Astrocyte of the cerebellum (primary cell): ENCODE results near the gene NINJ2.

Source experiments
- DNase-seq: peaks from one replicate; pipeline ENCODE4 v3.0.0-alpha.2; 2011; ENCODE audit warnings: low read depth
- H3K4me3 ChIP-seq: 2 replicates; pipeline ENCODE4 v1.5.1; 2011; ENCODE audit warnings: mild to moderate bottlenecking, low read depth, low read length, moderate library complexity
- in situ Hi-C: cut with HindIII; loops from 2 replicates; pipeline ENCODE4 v1.10.0; 2017; ENCODE audit warnings: low sequenced_read_pairs
- TF ChIP-seq, protein P1 (sequence below): IDR thresholded peaks from 2 replicates; pipeline ENCODE4 v1.5.1; 2012; ENCODE audit warnings: low read length, low read depth, moderate library complexity, mild to moderate bottlenecking; ENCODE audit errors: missing control alignments

NINJ2 gene

DNA sequence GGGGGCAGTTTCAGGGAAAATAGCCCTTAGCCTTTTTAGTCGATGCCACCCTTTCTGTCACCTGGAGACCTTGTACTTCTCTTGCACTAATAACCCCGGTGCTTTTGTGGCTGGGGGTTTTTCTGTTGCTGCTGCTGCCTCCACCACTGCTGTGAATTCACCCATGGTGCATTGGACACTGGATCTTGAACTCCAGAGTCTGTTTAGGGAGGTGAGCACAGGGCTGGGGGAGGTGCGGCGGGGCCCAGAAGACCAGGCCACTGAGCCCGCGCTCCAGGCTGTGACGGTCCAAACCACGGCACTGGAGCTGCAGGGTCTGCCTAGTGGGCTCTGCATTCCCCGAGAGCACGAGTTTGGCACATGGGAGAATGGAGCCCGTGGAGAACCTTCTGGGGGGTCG, 100.6 kb downstream of the NINJ2 start:
- TF ChIP-seq, protein P1, sequence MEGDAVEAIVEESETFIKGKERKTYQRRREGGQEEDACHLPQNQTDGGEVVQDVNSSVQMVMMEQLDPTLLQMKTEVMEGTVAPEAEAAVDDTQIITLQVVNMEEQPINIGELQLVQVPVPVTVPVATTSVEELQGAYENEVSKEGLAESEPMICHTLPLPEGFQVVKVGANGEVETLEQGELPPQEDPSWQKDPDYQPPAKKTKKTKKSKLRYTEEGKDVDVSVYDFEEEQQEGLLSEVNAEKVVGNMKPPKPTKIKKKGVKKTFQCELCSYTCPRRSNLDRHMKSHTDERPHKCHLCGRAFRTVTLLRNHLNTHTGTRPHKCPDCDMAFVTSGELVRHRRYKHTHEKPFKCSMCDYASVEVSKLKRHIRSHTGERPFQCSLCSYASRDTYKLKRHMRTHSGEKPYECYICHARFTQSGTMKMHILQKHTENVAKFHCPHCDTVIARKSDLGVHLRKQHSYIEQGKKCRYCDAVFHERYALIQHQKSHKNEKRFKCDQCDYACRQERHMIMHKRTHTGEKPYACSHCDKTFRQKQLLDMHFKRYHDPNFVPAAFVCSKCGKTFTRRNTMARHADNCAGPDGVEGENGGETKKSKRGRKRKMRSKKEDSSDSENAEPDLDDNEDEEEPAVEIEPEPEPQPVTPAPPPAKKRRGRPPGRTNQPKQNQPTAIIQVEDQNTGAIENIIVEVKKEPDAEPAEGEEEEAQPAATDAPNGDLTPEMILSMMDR, result no peak
- no peak for DNase-seq
- no peak overlapping the region for H3K4me3 ChIP-seq
- in situ Hi-C loops, result no loop called here

DNA sequence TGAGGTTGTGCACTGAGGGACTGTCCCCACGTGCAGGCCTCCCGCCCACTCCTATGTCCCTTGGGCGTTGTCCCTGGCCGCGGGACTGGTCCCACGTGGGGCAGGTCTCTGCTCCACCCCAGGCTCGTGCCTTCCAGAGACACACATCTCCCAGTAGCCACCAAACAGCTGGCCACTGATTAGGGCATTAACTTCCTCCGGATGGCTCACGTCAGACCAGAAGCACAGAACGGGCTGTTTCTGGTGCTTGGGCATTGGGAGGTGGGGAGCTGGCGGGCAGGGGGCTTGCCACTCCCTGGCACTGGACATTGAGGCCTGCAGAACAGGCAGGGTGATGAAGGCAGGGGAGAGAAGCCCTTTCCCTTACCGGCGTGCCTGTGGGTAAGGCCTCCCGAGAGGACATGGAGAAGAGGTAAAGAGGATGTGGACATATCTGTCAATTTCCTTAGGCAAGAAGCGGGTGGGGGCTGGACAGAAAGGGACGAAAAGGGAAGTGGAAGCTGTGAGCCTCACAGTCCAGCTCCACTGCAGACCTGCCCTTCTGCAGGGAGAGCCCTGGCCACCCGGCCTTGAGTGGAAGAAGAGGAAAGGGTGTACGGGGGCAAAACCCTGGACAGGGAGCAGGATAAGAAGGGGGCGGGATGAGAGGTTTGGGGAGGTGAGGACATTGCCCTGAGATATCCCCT, 101.2 kb downstream of the NINJ2 start:
- in situ Hi-C loops, result no loop called here
- no peak for DNase-seq
- TF ChIP-seq, protein P1, result no peak
- H3K4me3 ChIP-seq, result no peak overlapping the region

DNA sequence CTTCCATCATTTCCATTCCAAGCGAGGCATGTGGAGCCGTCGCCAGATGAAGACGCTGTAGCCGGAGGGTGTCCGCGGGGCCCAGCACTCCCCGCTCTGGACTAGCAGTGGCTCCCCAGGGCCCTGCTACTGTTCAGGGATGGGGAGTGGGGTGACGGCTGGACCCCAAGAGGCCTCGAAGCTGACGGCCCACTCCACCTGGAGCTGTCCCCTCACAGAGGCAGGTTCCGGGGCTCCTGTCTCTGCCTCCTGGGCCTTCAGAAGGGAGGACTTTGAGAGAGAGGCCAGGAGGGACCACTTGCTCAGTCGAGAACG, 101.9 kb downstream of the NINJ2 start:
- TF ChIP-seq, protein P1, result no peak
- no peak overlapping the region for H3K4me3 ChIP-seq
- DNase-seq, result no peak

DNA sequence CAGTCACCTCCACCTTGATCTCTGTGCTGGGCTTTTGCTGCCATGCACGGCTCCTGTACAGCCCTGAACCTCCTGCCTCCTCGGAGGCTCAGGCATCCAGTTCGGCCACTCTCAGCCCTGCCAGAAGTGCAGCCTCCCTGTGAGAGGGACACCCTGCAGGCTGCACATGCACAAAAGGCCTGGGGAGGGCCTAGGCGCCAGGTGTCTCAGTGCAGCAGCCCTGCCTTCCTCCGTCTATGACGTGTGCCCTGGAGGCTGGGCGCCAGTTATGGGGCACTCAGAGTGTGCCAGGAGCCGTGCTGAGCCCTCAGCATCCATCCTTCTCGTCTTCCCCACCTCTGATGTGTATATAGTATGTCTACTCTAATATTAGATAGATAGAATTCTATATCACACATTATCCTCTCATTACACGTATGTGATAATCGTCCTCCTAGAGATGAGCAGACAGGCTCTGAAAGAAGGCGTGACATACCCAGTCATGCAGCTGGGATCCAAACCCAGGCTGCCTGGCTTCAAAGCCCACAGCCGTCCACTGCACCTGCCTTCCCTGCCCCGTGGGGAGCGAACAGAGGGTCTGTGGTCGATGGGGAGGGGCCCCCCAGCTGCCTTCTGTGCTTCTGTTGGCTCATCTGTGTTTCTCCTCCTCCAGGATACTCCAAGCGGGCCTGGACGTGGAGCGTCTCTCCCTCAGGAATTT, 102.4 kb downstream of the NINJ2 start:
- H3K4me3 ChIP-seq, result no peak overlapping the region
- TF ChIP-seq, protein P1, result no peak
- in situ Hi-C loops, result no loop called here
- DNase-seq, result no peak

More for the DNA sequence above, 101.9 kb downstream of the NINJ2 start:
- in situ Hi-C loops, result no loop called here

DNA sequence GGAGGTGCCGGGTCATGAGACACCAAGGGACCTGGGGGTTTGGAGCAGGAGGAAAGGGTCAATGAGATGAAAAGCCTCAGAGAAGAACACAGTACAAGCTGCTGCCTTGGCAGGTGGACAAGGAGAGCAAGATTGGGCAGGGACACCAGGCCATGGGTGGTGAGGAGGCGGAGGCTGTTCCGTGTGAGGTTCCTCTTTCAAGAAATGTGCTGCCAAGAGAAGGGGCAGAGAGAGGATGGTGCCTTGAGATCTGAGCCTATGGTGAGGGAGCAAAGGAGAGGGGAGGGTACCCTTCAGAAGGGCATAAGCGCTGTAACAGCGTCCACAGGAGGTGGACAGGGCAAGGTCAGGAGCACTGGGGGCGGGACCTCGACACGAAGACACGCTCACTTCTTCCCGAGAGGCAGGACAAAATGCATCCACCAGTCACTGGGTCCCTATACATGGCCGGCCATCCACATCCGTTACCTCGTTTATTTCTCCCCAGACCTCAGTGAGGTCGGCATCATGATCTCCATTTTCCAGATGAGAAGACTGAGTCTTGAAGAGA, 103.3 kb downstream of the NINJ2 start:
- in situ Hi-C loops, result no loop called here
- DNase-seq, result no peak
- no peak overlapping the region for H3K4me3 ChIP-seq
- TF ChIP-seq, protein P1, result no peak

DNA sequence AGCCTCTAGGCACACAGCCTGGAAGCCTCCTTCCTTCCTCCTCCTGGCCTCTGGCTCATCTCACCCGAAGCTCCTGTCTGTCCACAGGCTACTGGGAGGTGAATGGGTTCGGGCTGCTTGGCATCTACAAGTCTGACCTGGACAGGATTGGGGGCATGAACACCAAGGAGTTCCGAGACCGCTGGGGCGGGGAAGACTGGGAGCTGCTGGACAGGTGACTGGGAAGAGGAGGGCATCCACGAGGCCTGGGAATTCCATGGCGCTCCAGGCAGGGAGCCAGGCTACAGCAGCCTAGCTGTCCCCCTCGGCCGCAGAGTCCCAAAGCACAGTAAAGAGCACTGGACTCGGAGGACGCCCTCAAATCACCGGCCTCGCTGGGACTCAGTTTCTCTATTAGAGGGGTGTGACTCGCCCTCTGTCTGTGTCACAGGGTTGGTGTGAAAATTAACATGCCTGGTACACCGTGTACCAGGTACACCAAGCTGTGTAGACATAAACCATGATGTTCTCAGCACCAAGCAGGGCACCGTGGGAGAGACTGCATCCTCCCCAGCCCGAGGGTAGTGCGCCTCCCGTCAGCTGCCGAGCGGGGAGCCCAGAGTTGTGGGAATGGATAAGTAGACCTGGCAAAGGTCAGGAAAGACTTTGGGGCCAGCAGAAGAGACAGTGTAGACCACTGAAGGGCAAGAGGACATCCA, 103.9 kb downstream of the NINJ2 start:
- DNase-seq, result no peak
- H3K4me3 ChIP-seq, result no peak overlapping the region
- TF ChIP-seq, protein P1, result no peak
- in situ Hi-C loops, result no loop called here
